HepG2 (cell line): ENCODE measurements around the gene AKAP9. TPM values are rescaled to one million over a fixed set of nuclear protein-coding genes. Genes with fewer than 3 reads are reported as not detected.
A peak's percentile ranks its signal among the peaks of the same experiment; 100 is the strongest.

ENCODE experiments used
- CBX5 ChIP-seq: sonication (generic); formaldehyde crosslinking; IDR thresholded peaks from 2 replicates; pipeline ENCODE4 v1.4.0; 2020; ENCODE audit warnings: missing genetic modification reagents, borderline replicate concordance
- CENPT ChIP-seq: sonication (generic); formaldehyde crosslinking; IDR thresholded peaks from 2 replicates; pipeline ENCODE4 v1.8.0; 2022; ENCODE audit warnings: low read depth, mild to moderate bottlenecking, moderate library complexity, missing genetic modification reagents
- FOXA1 ChIP-seq, 2 experiments: fragments of 450-650 bp in 1 of 2; sonication (generic) in 1 of 2; formaldehyde crosslinking in 1 of 2; IDR thresholded peaks; 2 replicates each; pipeline versions ENCODE4 v1.4.0 to v1.6.1; 2016 to 2020; ENCODE audit warnings: missing genetic modification reagents in 1 of 2
- GATAD2A ChIP-seq: IDR thresholded peaks from 2 replicates; pipeline ENCODE4 v1.6.1; 2016
- KMT2A ChIP-seq: sonication (generic); formaldehyde crosslinking; IDR thresholded peaks from 2 replicates; pipeline ENCODE4 v1.4.0; 2020; ENCODE audit warnings: missing genetic modification reagents
- KMT2B ChIP-seq: IDR thresholded peaks from 2 replicates; pipeline ENCODE4 v1.6.1; 2016; ENCODE audit warnings: missing genetic modification reagents, missing compliant biosample characterization
- NAIF1 ChIP-seq: sonication (generic); formaldehyde crosslinking; IDR thresholded peaks from 2 replicates; pipeline ENCODE4 v1.5.0; 2020; ENCODE audit warnings: mild to moderate bottlenecking, missing genetic modification reagents, borderline replicate concordance
- SSRP1 ChIP-seq: IDR thresholded peaks from 2 replicates; pipeline ENCODE4 v1.6.1; 2016; ENCODE audit warnings: control low read depth
- ZFP1 ChIP-seq: IDR thresholded peaks from 2 replicates; pipeline ENCODE4 v1.6.1; 2016
- ZNF335 ChIP-seq: sonication (generic); formaldehyde crosslinking; IDR thresholded peaks from 2 replicates; pipeline ENCODE4 v1.4.0; 2020; ENCODE audit warnings: missing genetic modification reagents
- ZNF33A ChIP-seq: sonication (generic); formaldehyde crosslinking; IDR thresholded peaks from 2 replicates; pipeline ENCODE4 v1.5.1; 2020; ENCODE audit warnings: missing genetic modification reagents, mild to moderate bottlenecking, moderate library complexity, borderline replicate concordance
- ZNF34 ChIP-seq: sonication (generic); formaldehyde crosslinking; IDR thresholded peaks from 2 replicates; pipeline ENCODE4 v1.4.0; 2020; ENCODE audit warnings: mild to moderate bottlenecking, missing genetic modification reagents, borderline replicate concordance
- ZNF343 ChIP-seq: sonication (generic); formaldehyde crosslinking; IDR thresholded peaks from 2 replicates; pipeline ENCODE4 v1.4.0; 2020; ENCODE audit warnings: mild to moderate bottlenecking, missing genetic modification reagents
- ZNF660 ChIP-seq: sonication (generic); formaldehyde crosslinking; IDR thresholded peaks from 2 replicates; pipeline ENCODE4 v1.5.1; 2020; ENCODE audit warnings: mild to moderate bottlenecking, low read depth, missing genetic modification reagents, borderline replicate concordance
- ZNF766 ChIP-seq: sonication (generic); formaldehyde crosslinking; IDR thresholded peaks from 2 replicates; pipeline ENCODE4 v1.5.0; 2020; ENCODE audit warnings: missing genetic modification reagents, borderline replicate concordance
- ZNF768 ChIP-seq: sonication (generic); formaldehyde crosslinking; IDR thresholded peaks from 2 replicates; pipeline ENCODE4 v1.4.0; 2020; ENCODE audit warnings: missing genetic modification reagents
- polyA plus RNA-seq, 8 experiments: library from polyadenylated mRNA; depleted of rRNA in 3 of 8; stranded (reverse) in 7 of 8; unstranded in 1 of 8; fragments of >200 nt; fragmentation: Illumina TruSeq in 4 of 8; extraction: Trizol in 4 of 8; gene quantifications; 2 replicates each; pipeline versions ENCODE4 v1.2.1 to v1.2.3, GENCODE V29; 2011 to 2016; ENCODE audit warnings: low read depth in 4 of 8, missing spikeins in 1 of 8, mixed read lengths in 1 of 8; ENCODE audit not compliant: insufficient read depth in 1 of 8
- total RNA-seq, 5 experiments: library from RNA; depleted of rRNA; stranded (reverse); fragments of >200 nt; fragmentation: Illumina TruSeq; extraction: Trizol; gene quantifications; 2 replicates each; pipeline ENCODE4 v1.2.3, GENCODE V29; 2016; ENCODE audit warnings: low read depth in 1 of 5
- TF ChIP-seq, protein P1 (sequence below): sonication (generic); formaldehyde crosslinking; IDR thresholded peaks from 2 replicates; pipeline ENCODE4 v1.4.0; 2020; ENCODE audit warnings: missing genetic modification reagents
- TF ChIP-seq, protein P2 (sequence below): IDR thresholded peaks from 2 replicates; pipeline ENCODE4 v1.6.1; 2016; ENCODE audit warnings: low read depth, missing genetic modification reagents, missing compliant biosample characterization
- TF ChIP-seq, protein P3 (sequence below): IDR thresholded peaks from 2 replicates; pipeline ENCODE4 v1.6.1; 2016; ENCODE audit warnings: low read depth, control low read depth
- TF ChIP-seq, protein P4 (sequence below): sonication (generic); formaldehyde crosslinking; IDR thresholded peaks from 2 replicates; pipeline ENCODE4 v1.4.0; 2020; ENCODE audit warnings: mild to moderate bottlenecking, low read depth, missing genetic modification reagents

Gene AKAP9
- total and polyA plus RNA-seq, 2 of the 13 experiments (the other 11 are each of a cell fraction or from before 2014, with no cell fraction given): 27.6 to 33.1 TPM

DNA sequence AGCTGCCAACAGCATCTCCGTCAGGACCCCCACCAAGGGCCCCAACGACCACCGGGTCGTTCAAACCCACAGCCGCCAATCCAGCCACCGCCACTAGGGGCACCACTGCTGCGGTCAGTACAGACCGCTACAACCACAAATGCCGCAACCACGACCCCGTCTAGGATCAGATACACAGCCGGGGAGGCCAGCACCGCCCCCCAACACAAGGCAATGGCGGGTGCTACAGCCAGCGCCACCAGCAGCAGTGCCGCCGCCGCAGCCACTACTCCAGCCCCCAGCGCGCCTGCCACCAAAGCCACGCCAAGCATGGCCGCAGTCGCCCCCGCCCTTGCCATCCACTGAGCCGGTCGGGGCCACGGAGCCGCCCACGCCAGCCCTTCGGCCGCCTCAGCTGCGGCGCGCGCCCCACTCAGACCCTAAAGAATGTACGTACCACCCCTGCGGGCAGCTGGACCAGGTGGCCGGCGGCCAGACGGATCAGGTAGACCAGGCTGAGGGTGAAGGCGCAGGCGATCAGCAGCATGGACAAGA is 193.1 kb downstream of the AKAP9 start (continued):
- TF ChIP-seq, protein P1, sequence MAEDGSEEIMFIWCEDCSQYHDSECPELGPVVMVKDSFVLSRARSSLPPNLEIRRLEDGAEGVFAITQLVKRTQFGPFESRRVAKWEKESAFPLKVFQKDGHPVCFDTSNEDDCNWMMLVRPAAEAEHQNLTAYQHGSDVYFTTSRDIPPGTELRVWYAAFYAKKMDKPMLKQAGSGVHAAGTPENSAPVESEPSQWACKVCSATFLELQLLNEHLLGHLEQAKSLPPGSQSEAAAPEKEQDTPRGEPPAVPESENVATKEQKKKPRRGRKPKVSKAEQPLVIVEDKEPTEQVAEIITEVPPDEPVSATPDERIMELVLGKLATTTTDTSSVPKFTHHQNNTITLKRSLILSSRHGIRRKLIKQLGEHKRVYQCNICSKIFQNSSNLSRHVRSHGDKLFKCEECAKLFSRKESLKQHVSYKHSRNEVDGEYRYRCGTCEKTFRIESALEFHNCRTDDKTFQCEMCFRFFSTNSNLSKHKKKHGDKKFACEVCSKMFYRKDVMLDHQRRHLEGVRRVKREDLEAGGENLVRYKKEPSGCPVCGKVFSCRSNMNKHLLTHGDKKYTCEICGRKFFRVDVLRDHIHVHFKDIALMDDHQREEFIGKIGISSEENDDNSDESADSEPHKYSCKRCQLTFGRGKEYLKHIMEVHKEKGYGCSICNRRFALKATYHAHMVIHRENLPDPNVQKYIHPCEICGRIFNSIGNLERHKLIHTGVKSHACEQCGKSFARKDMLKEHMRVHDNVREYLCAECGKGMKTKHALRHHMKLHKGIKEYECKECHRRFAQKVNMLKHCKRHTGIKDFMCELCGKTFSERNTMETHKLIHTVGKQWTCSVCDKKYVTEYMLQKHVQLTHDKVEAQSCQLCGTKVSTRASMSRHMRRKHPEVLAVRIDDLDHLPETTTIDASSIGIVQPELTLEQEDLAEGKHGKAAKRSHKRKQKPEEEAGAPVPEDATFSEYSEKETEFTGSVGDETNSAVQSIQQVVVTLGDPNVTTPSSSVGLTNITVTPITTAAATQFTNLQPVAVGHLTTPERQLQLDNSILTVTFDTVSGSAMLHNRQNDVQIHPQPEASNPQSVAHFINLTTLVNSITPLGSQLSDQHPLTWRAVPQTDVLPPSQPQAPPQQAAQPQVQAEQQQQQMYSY (CRISPR knock-in tag): no peak
- TF ChIP-seq KMT2A (CRISPR knock-in tag) (peak; percentile 76), SSRP1 (no peak), ZNF660 (CRISPR knock-in tag) (no peak), GATAD2A (CRISPR knock-in tag) (peak; percentile 69), FOXA1 (IDR thresholded peaks at IDR 0.05) (no peak), FOXA1 (CRISPR knock-in tag; IDR thresholded peaks at IDR 0.05) (peak; percentile 55), ZNF335 (CRISPR knock-in tag) (no peak), ZFP1 (0 out of 2 replicates have a peak, but pooled peaks have one; percentile 10), ZNF766 (CRISPR knock-in tag) (0 out of 2 replicates have a peak, but pooled peaks have one; percentile 22), ZNF34 (CRISPR knock-in tag) (no peak), NAIF1 (no peak), ZNF33A (no peak), ZNF768 (CRISPR knock-in tag) (no peak), KMT2B (CRISPR knock-in tag) (no peak), CENPT (CRISPR knock-in tag) (peak; percentile 29; the same call in 1 of the 2 replicates), ZNF343 (CRISPR knock-in tag) (no peak), CBX5 (CRISPR knock-in tag) (no peak)
- TF ChIP-seq, protein P2, sequence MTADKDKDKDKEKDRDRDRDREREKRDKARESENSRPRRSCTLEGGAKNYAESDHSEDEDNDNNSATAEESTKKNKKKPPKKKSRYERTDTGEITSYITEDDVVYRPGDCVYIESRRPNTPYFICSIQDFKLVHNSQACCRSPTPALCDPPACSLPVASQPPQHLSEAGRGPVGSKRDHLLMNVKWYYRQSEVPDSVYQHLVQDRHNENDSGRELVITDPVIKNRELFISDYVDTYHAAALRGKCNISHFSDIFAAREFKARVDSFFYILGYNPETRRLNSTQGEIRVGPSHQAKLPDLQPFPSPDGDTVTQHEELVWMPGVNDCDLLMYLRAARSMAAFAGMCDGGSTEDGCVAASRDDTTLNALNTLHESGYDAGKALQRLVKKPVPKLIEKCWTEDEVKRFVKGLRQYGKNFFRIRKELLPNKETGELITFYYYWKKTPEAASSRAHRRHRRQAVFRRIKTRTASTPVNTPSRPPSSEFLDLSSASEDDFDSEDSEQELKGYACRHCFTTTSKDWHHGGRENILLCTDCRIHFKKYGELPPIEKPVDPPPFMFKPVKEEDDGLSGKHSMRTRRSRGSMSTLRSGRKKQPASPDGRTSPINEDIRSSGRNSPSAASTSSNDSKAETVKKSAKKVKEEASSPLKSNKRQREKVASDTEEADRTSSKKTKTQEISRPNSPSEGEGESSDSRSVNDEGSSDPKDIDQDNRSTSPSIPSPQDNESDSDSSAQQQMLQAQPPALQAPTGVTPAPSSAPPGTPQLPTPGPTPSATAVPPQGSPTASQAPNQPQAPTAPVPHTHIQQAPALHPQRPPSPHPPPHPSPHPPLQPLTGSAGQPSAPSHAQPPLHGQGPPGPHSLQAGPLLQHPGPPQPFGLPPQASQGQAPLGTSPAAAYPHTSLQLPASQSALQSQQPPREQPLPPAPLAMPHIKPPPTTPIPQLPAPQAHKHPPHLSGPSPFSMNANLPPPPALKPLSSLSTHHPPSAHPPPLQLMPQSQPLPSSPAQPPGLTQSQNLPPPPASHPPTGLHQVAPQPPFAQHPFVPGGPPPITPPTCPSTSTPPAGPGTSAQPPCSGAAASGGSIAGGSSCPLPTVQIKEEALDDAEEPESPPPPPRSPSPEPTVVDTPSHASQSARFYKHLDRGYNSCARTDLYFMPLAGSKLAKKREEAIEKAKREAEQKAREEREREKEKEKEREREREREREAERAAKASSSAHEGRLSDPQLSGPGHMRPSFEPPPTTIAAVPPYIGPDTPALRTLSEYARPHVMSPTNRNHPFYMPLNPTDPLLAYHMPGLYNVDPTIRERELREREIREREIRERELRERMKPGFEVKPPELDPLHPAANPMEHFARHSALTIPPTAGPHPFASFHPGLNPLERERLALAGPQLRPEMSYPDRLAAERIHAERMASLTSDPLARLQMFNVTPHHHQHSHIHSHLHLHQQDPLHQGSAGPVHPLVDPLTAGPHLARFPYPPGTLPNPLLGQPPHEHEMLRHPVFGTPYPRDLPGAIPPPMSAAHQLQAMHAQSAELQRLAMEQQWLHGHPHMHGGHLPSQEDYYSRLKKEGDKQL (CRISPR knock-in tag): no peak
- TF ChIP-seq, protein P3, sequence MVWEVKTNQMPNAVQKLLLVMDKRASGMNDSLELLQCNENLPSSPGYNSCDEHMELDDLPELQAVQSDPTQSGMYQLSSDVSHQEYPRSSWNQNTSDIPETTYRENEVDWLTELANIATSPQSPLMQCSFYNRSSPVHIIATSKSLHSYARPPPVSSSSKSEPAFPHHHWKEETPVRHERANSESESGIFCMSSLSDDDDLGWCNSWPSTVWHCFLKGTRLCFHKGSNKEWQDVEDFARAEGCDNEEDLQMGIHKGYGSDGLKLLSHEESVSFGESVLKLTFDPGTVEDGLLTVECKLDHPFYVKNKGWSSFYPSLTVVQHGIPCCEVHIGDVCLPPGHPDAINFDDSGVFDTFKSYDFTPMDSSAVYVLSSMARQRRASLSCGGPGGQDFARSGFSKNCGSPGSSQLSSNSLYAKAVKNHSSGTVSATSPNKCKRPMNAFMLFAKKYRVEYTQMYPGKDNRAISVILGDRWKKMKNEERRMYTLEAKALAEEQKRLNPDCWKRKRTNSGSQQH (CRISPR knock-in tag): no peak
- TF ChIP-seq, protein P4, sequence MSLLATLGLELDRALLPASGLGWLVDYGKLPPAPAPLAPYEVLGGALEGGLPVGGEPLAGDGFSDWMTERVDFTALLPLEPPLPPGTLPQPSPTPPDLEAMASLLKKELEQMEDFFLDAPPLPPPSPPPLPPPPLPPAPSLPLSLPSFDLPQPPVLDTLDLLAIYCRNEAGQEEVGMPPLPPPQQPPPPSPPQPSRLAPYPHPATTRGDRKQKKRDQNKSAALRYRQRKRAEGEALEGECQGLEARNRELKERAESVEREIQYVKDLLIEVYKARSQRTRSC: no peak
